ENCODE results near the gene OR4D11.
A peak's percentile ranks its signal among the peaks of the same experiment; 100 is the strongest.
"Not testable (repeated sequence)": the region's sequence is repeated elsewhere in the genome, so short reads cannot be mapped to it uniquely, and the experiment has no call there.

Gene OR4D11

DNA sequence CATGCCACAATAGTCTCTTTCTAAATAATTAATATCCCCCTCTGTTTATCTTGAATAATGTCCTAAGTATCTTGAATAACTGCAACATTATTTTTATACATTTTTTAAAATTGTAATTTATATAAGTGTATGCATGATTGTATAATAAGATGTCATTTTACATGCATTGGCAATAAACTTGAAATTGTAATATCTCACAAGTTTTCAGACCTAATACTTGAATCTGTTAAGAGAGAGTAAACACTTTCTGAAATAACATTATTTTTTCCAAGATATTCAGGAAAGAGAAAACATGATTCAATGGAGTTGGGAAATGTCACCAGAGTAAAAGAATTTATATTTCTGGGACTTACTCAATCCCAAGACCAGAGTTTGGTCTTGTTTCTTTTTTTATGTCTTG, at the start of gene OR4D11:
Gene OR4D11 (plus strand): TSS at position 301 of the 400 bp plus-strand sequence. CDS start 0 bp downstream, at position 301.
- Mint-ChIP-seq H3K36me3 (no peaks in the 10 kb centered on the region), H3K4me3 (no peak within 1 kb of the TSS), H3K27ac (no peak within 1 kb of the TSS), H3K27me3 (peaks cover 5% of the 10 kb centered on the region), H3K9me3 (ENCODE audit: low read depth) (no peaks in the 10 kb centered on the region), H3K4me1 (ENCODE audit: low read depth) (no peaks in the 10 kb centered on the region)

GRCh38 chr11:59456661-59457060, 46.7 kb upstream of the OR4D11 start, which contains the start of gene OR4D6:
Gene OR4D6 (plus strand): TSS chr11:59456961. CDS start chr11:59456961, 0 bp downstream.
- no peaks in the 10 kb centered on the region for H3K9me3 Mint-ChIP-seq (ENCODE audit: low read depth)
- H3K36me3 Mint-ChIP-seq, result no peaks in the 10 kb centered on the region
- no peak within 1 kb of the TSS for H3K27ac Mint-ChIP-seq
- no peaks in the 10 kb centered on the region for H3K4me1 Mint-ChIP-seq (ENCODE audit: low read depth)
- peaks cover 12% of the 10 kb centered on the region for H3K27me3 Mint-ChIP-seq
- H3K4me3 Mint-ChIP-seq, result no peak within 1 kb of the TSS

- H3K4me1 Mint-ChIP-seq (ENCODE audit: low read depth), result no peaks in the 10 kb centered on the region
- H3K27ac Mint-ChIP-seq, result no peak overlapping the region
- no peak overlapping the region for H3K4me3 Mint-ChIP-seq
- peaks cover 17% of the 10 kb centered on the region for H3K27me3 Mint-ChIP-seq
- H3K9me3 Mint-ChIP-seq (ENCODE audit: low read depth), result no peaks in the 10 kb centered on the region
- no peaks in the 10 kb centered on the region for H3K36me3 Mint-ChIP-seq
These were observed 43.5 kb upstream of the OR4D11 start for GRCh38 chr11:59459916-59460315.

DNA sequence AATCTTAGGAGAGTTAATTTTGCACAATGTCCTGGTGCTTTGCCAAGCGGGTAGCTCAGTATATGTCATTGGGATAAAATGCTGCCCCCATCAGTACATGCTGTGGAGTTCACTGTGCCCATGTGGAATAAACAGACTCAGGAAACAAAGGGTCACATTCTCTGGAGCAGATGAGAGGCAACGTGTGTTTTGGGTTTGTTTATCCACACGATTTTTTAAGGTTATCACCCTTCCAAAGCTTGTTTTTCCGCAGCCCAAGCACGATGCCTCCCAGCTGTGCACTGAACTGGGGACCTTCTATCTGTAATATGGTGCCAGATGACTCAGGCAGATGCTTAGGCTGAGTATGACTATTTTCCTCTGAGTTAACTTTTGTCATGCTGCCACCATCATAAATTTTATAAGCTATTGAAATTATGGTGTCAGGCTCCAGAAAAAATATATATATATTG, 40.2 kb upstream of the OR4D11 start:
- Mint-ChIP-seq H3K27me3 (peaks cover 20% of the 10 kb centered on the region), H3K36me3 (no peaks in the 10 kb centered on the region), H3K4me1 (ENCODE audit: low read depth) (no peaks in the 10 kb centered on the region), H3K9me3 (ENCODE audit: low read depth) (no peaks in the 10 kb centered on the region), H3K27ac (no peak overlapping the region), H3K4me3 (no peak overlapping the region)

GRCh38 chr11:59473015-59473414, 30.4 kb upstream of the OR4D11 start, which contains the start of gene OR4D10:
Gene OR4D10 (plus strand): TSS chr11:59473315. CDS start chr11:59477430, 4,115 bp downstream.
- no peaks in the 10 kb centered on the region for H3K9me3 Mint-ChIP-seq (ENCODE audit: low read depth)
- H3K27ac Mint-ChIP-seq, result no peak within 1 kb of the TSS
- no peak within 1 kb of the TSS for H3K4me3 Mint-ChIP-seq
- peaks cover 12% of the 10 kb centered on the region for H3K27me3 Mint-ChIP-seq
- no peaks in the 10 kb centered on the region for H3K4me1 Mint-ChIP-seq (ENCODE audit: low read depth)
- no peaks in the 10 kb centered on the region for H3K36me3 Mint-ChIP-seq

DNA sequence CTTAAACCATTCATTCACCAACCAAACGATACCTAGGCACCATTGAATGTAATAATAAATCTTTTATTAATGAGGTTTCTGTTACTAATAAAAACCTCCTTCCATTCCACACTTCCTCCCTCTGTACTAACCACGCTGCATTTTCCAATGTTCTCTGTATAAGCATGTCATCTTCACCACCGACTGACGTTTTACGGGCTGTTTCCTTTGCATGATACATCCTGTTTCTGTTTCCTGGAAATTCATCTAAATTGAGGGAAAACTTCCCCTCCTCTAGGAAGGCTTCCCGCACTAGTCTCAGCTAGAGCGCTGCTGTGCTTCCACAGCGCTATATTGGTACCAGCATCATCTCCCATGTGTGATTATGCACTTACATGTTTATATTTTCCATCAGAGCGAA, 28.2 kb upstream of the OR4D11 start:
- Mint-ChIP-seq H3K27ac (no peak overlapping the region), H3K36me3 (no peaks in the 10 kb centered on the region), H3K27me3 (peaks cover 10% of the 10 kb centered on the region), H3K9me3 (ENCODE audit: low read depth) (no peaks in the 10 kb centered on the region), H3K4me1 (ENCODE audit: low read depth) (no peaks in the 10 kb centered on the region), H3K4me3 (no peak overlapping the region)

- no peaks in the 10 kb centered on the region for H3K4me1 Mint-ChIP-seq (ENCODE audit: low read depth)
- H3K27me3 Mint-ChIP-seq, result peaks cover 8% of the 10 kb centered on the region
- no peak overlapping the region for H3K27ac Mint-ChIP-seq
- no peaks in the 10 kb centered on the region for H3K36me3 Mint-ChIP-seq
- H3K9me3 Mint-ChIP-seq (ENCODE audit: low read depth), result no peaks in the 10 kb centered on the region
- no peak overlapping the region for H3K4me3 Mint-ChIP-seq
These were observed 23.5 kb upstream of the OR4D11 start for GRCh38 chr11:59479906-59480305.

DNA sequence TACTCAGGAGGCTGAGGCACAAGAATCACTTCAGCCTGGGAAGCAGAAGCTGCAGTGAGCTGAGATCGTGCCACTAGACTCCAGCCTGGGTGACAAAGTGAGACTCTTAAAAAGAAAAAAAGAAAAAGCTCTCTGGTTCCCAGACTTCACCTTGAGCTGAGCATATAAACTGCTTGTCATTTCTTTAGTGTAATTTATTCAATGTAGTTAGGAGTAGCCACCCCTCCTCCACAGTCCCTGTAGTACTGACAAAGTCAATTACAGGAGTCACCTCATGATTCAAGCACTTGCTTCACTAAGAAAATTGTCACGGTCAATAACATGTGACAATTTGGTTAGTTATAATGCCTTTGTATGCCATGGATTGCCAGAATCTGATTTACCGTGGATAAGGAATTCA, 23.0 kb upstream of the OR4D11 start:
- H3K4me3 Mint-ChIP-seq, result no peak overlapping the region
- no peaks in the 10 kb centered on the region for H3K9me3 Mint-ChIP-seq (ENCODE audit: low read depth)
- H3K36me3 Mint-ChIP-seq, result no peaks in the 10 kb centered on the region
- peaks cover 6% of the 10 kb centered on the region for H3K27me3 Mint-ChIP-seq
- no peaks in the 10 kb centered on the region for H3K4me1 Mint-ChIP-seq (ENCODE audit: low read depth)
- no peak overlapping the region for H3K27ac Mint-ChIP-seq

DNA sequence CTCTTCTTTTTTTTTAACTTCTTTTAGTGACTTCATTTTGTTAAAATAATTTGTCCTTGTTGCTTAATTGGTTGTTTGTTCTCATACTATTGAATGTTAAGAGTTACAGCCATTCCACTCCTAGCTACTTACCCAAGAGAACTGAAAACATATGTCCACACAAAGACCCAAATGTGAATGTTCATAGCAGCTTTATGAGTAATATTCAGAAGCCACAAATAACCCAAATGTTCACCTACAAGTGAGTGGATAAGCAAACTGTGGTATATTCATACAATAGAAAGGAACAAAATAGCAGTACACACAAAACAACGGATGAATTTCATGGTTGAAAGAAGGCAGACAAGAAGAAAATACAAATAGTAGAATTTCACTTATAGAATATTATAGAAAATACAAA, 1.4 kb upstream of the OR4D11 start:
- Mint-ChIP-seq H3K4me1 (ENCODE audit: low read depth) (no peaks in the 10 kb centered on the region), H3K4me3 (no peak overlapping the region), H3K36me3 (peaks cover 5% of the 10 kb centered on the region), H3K9me3 (ENCODE audit: low read depth) (no peaks in the 10 kb centered on the region), H3K27ac (no peak overlapping the region), H3K27me3 (peaks cover 10% of the 10 kb centered on the region)

- Mint-ChIP-seq H3K4me1 (ENCODE audit: low read depth) (peaks cover 28% of the 10 kb centered on the region), H3K27me3 (no peaks in the 10 kb centered on the region), H3K27ac (peak within 1 kb of the TSS; percentile 2), H3K4me3 (peak within 1 kb of the TSS; percentile 3), H3K9me3 (ENCODE audit: low read depth) (no peaks in the 10 kb centered on the region), H3K36me3 (no peaks in the 10 kb centered on the region)
These were observed 7.7 kb downstream of the OR4D11 start, which contains the start of gene OR4D9 for GRCh38 chr11:59510941-59511589. Gene OR4D9 (plus strand): TSS chr11:59511539. CDS start chr11:59514913, 3,374 bp downstream.

GRCh38 chr11:59511675-59512074, 8.3 kb downstream of the OR4D11 start:
- Mint-ChIP-seq H3K4me3 (no peak overlapping the region), H3K4me1 (ENCODE audit: low read depth) (peaks cover 28% of the 10 kb centered on the region), H3K36me3 (no peaks in the 10 kb centered on the region), H3K27ac (no peak overlapping the region), H3K9me3 (ENCODE audit: low read depth) (no peaks in the 10 kb centered on the region), H3K27me3 (no peaks in the 10 kb centered on the region)

DNA sequence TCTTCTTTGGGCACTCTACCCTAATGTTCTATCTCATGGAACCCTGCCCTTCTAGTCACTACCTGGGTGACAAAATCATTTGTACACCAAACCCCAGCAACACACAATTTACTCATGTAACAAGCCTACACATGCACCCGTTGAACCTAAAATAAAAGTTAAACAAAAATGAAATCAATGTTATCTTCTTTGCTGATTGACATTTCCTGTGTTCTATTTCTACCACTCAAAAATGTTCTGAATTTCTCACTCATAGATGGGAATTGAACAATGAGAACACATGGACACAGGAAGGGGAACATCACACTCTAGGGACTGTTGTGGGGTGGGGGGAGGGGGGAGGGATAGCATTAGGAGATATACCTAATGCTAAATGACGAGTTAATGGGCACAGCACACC, 16.8 kb downstream of the OR4D11 start:
- not testable (repeated sequence) for H3K4me1 Mint-ChIP-seq (ENCODE audit: low read depth); H3K4me3 Mint-ChIP-seq; H3K27ac Mint-ChIP-seq; H3K36me3 Mint-ChIP-seq; H3K9me3 Mint-ChIP-seq (ENCODE audit: low read depth); H3K27me3 Mint-ChIP-seq

DNA sequence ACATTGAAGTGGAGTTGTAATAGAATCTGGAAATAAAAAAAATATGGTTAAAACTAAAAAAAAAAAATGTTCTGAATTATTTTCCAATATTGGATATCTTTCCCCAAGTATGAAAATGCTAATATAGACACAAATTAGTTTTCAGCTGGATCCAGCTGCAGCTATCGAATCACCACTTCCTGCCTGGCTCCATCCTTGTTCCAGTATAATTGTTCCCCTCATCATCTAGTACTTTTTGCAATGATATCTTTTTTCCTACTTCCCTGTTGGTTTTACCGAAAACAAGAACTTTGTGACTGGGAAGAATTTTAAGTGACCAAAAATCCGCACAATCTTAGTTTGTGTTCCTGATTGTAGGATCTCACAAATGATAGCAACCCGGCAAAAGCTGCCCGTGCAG, 17.4 kb downstream of the OR4D11 start:
- no peak overlapping the region for H3K4me3 Mint-ChIP-seq
- no peaks in the 10 kb centered on the region for H3K4me1 Mint-ChIP-seq (ENCODE audit: low read depth)
- no peak overlapping the region for H3K27ac Mint-ChIP-seq
- H3K27me3 Mint-ChIP-seq, result peaks cover 2% of the 10 kb centered on the region
- H3K36me3 Mint-ChIP-seq, result no peaks in the 10 kb centered on the region
- no peaks in the 10 kb centered on the region for H3K9me3 Mint-ChIP-seq (ENCODE audit: low read depth)

DNA sequence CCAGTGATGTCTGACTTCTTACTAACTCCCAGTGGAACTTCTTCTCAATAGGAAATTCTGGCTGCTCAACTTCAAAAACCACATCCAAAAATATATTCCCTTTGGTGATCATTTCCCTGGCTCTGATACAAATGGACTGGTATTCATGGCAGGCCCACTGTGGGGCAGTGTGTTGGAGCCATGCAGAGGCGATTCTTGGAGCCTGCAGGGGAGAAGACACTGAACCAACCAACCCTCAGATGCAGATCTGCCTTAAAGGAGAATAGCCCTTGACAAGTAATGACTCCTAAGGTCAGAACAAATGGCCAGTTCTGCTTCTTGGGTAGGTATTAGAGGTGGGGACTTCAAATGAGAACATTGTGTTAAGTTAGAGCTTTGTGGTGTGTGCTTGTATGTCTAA, 20.2 kb downstream of the OR4D11 start:
- Mint-ChIP-seq H3K4me3 (no peak overlapping the region), H3K36me3 (no peaks in the 10 kb centered on the region), H3K9me3 (ENCODE audit: low read depth) (no peaks in the 10 kb centered on the region), H3K4me1 (ENCODE audit: low read depth) (no peaks in the 10 kb centered on the region), H3K27me3 (peaks cover 2% of the 10 kb centered on the region), H3K27ac (no peak overlapping the region)

- Mint-ChIP-seq H3K9me3 (ENCODE audit: low read depth) (no peaks in the 10 kb centered on the region), H3K4me1 (ENCODE audit: low read depth) (no peaks in the 10 kb centered on the region), H3K27ac (no peak overlapping the region), H3K36me3 (no peaks in the 10 kb centered on the region), H3K4me3 (no peak overlapping the region), H3K27me3 (peaks cover 5% of the 10 kb centered on the region)
These were observed 25.3 kb downstream of the OR4D11 start for GRCh38 chr11:59528711-59529110.

GRCh38 chr11:59532620-59533019, 29.2 kb downstream of the OR4D11 start:
- Mint-ChIP-seq H3K27me3 (peaks cover 3% of the 10 kb centered on the region), H3K36me3 (no peaks in the 10 kb centered on the region), H3K27ac (no peak overlapping the region), H3K9me3 (ENCODE audit: low read depth) (no peaks in the 10 kb centered on the region), H3K4me1 (ENCODE audit: low read depth) (peaks cover 7% of the 10 kb centered on the region), H3K4me3 (no peak overlapping the region)
